A172 (cell line): ENCODE data around the gene CD300LF. TPM values are rescaled to one million over a fixed set of nuclear protein-coding genes. Genes with fewer than 3 reads are reported as not detected.

ENCODE experiments used
- DNase-seq: peaks from one replicate; pipeline ENCODE4 v3.0.0-alpha.2; 2015; ENCODE audit warnings: low spot score
- total RNA-seq: library from RNA; depleted of rRNA; stranded (reverse); fragments of >200 nt; shearing (Covaris generic); gene quantifications from 2 replicates; pipeline ENCODE4 v1.2.3, GENCODE V29; 2014

Gene CD300LF
- total RNA-seq, 1 experiment from 2014 or later, result not detected

DNA sequence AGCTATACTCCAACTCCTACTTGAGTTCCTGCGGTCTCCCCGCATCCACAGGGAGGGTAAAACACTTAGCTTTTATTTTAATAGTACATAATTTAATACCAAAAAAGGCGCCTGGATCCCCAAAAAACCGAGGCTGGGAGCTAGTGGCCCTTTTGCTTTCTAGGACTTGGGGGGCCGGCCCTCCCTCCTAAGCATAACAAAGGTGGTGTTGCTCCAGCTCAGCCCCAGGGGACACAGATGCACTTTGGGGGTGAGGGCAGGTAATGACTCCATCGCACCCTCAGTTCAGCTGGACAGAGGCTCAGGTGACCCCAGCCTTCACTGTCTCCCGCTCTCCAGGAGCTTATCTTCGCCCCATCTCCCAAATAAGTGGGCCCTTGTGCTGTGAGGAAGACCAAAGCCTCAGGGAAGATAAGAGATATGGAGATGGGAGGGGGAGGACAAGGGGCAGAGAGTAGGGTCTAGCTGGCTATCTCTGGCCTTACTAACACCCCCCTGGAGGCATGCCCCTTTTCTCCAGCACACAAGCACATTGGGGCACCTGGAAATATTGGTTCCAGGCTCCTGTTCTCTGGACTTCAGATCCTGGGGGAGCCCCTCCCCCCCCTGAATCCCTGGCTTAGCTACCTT lies 32.9 kb upstream of the CD300LF start:
- DNase-seq, result no peak

DNA sequence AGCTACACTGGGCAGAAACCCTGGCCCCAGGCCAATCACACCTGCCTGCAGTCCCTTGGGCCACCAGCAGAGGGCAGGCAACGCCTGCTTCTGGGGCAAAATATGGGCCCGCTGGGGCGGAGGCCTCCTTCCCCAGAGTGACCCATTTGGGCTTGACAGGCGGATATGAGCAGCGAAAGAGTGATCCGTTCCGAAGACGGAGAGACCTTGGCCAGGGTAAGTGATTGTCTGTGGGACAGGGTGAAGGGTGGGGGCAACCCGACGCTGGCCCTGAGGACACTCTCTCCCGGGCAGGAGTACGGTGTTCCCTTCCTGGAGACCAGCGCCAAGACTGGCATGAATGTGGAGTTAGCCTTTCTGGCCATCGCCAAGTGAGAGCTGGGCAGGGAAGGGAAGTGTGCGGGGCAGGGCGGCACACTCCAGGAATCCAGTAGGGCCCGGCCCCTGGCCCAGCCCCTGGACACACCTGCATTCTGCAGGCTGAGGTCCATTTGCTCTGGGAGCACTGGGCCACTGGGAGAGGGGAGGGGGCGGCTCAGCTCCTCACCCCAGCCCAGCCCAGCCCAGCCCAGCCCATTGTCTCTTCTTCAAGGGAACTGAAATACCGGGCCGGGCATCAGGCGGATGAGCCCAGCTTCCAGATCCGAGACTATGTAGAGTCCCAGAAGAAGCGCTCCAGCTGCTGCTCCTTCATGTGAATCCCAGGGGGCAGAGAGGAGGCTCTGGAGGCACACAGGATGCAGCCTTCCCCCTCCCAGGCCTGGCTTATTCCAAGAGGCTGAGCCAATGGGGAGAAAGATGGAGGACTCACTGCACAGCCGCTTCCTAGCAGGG lies 32.2 kb upstream of the CD300LF start:
- peak; percentile 67 for DNase-seq

DNA sequence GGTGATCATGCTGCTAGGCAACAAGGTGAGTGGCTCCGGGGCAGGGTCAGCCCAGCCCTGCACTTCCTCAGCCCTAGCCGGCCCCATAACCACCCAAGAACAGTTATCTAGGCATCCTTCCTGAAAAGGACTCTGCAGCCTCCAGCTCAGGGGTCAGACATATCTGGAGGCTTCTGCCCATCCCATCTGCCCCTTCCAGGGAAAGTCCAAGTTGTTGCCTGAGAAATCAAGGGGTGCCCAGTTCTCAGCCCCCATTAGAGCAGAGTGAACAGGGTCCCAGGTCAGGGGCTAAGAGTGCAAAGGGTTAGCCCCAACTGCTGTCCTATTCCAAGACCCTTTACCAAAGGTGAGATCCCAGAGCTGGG lies 31.6 kb upstream of the CD300LF start:
- DNase-seq, result no peak

DNA sequence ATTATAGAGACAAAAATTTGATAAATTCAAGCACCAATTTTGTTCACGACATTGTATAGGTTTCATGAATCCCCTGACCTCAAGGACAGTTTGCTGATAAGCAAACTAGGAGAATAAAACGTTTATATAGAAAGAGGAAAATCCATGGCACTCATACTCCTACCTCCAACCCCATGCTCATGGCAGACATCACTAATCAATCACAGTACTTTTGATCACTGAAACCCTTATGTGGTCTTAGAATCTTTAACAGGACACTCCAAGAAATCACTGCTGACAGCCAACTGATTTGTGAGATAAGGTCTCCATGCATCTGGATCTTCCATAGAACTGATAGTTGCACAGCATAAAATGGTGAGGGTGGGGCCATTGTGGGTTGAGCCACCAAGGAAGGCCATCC lies 31.0 kb upstream of the CD300LF start:
- no peak for DNase-seq

DNA sequence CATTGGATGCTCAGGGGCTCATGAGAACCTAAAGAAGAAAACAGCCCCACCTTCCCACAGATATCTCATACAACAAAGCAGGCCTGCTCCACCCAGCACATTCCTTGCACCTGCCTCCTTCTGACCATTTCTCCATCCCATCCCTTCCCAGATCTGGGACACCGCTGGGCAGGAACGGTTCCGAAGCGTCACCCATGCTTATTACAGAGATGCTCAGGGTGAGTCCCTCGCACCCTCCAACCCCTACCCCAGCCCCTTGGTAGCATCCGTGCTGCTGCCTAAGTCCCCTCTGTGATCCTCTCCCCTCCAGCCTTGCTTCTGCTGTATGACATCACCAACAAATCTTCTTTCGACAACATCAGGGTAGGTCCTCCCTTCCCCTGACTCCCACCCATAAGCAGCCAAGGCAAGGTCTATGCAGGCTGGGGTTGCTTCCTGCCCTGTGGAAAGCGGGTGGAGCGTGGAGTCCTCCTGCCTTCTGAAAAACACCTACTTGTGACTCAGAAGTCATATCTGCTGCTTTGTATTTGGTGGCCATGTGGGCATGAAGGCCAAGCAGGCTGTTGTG lies 30.3 kb upstream of the CD300LF start:
- DNase-seq, result no peak

DNA sequence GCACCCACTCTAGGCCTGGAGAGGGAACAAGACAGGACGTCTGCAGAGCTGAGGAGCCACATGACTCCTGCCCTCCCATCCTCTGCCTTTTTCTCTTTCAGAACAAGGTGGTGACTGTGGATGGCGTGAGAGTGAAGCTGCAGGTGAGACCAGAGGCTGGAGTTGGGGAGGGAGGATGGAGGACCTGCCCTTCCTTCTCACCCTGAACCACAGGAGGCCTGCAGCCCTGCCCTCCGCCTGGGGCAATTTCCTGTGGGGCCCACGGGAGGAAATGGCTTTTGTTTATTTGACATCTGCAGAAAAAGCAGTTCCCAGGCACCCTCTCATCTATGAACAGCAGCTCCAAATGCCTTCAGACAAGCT lies 29.4 kb upstream of the CD300LF start:
- peak; percentile 38 for DNase-seq

DNA sequence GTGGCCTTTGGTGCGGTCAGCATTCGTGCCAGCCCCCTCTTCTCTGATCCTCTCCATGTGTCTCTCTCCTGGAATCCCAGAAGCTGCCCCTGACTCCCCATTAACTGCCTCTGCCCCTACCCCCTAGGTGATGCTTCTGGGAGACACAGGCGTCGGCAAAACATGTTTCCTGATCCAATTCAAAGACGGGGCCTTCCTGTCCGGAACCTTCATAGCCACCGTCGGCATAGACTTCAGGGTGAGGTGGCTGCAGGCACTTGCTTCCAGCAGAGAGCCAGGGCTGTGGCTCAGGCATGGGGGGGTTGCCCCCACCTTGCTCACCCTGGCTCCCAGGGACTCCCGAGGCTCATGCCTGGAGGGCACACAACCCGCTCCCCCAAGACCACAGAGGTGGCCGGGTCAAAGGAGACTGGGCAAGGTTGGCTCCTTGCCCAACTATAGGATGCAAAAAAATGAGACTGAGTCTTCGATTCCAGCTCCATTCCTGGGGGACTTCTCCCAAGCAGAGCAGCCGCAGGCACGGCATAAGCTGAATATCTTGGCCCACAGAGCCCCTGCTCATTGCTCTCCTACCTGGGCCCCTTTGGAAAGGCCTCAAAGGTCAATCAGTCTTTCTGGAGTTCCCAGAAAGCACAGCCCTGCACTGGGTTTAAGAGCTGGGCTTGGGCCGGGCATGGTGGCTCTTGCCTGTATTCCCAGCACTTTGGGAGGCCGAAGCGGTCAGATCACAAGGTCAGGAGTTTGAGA lies 28.1 kb upstream of the CD300LF start:
- DNase-seq, result no peak

DNA sequence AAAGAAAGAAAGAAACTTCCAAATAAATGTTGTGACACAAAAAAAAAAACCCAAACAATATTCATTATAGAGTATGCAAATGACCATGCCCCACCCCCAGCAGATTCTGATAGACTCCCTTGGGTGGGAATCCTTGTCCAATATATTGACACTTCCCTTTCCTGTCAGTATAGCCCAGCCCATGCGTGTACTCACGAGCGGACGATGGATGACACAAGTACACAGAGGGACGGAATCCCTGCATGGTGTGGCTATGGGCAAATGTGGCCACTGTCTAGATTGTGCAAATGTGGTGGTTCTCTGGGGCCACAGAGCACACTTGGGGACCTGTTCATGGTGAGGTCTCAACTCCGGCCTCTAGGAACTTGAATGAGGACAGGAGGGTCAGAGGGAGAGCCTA lies 27.4 kb upstream of the CD300LF start:
- no peak for DNase-seq

DNA sequence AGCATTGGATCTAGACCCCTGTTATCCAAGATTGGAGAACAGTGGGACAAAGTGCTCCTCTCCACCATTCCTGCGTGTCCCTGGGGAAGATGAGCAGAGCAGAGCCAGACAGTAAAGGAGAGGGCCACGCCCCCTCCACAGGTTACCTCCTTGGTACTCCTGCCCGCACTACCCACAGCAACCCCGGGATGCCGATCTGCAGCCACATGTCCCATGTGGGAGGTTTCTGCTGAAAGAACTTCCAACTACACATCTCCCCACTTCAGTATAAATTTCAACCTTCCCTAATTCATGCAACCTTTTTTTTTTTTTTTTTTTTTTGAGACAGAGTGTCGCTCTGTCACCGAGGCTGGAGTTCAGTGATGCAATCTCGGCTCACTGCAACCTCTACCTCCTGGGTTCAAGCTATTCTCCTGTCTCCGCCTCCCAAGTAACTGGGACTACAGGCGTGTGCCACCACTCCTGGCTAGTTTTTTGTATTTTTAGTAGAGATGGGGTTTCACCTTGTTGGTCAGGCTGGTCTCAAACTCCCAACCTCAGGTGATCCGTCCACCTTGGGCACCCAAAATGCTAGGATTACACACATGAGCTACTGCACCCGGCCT lies 26.6 kb upstream of the CD300LF start:
- no peak for DNase-seq

DNA sequence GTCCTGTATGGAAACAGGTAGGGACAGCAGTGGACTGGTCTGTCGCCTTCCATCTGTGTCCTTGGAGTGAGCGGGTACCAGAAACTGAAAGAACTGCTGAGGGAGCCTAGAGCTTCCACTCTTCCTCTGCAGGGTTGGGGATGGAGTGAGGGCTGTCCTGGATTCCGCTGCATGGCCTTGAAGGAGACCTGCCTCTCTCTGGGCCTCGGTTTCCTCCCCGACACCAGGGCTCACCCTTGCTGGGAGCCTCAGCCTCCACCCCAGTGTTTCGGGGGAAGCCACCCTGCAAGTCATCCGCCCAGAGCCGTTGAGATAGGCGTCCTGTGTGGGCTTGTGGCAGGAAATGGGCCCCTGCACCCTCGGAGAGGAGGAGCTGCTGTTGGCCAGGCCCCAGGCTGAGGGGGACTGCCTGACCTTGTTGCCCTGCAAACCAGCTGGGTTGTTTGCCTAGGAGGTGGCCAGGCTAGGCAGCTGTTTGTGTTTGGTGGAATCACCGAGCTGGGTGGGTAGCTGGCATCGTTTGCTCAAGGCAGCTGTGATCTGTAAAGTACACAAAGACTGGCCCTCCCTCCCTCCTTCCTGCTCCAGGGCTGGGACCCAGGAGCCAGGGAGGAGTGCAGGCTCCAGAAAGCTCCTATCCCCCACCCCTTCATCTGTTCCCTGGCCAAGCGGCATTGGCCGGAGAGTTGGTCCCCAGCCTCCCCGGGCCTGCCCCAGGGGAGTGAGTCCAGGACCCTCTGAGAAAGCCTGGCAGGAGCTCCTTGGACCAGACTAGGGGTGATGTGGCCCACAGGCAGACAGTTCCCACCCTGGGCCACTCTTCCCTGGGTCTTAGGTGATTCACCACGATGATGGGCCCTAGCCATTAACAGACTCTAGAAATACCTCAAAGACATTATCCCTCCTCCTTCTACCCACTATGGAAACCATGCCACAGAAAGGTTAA lies 25.6 kb upstream of the CD300LF start:
- no peak for DNase-seq

DNA sequence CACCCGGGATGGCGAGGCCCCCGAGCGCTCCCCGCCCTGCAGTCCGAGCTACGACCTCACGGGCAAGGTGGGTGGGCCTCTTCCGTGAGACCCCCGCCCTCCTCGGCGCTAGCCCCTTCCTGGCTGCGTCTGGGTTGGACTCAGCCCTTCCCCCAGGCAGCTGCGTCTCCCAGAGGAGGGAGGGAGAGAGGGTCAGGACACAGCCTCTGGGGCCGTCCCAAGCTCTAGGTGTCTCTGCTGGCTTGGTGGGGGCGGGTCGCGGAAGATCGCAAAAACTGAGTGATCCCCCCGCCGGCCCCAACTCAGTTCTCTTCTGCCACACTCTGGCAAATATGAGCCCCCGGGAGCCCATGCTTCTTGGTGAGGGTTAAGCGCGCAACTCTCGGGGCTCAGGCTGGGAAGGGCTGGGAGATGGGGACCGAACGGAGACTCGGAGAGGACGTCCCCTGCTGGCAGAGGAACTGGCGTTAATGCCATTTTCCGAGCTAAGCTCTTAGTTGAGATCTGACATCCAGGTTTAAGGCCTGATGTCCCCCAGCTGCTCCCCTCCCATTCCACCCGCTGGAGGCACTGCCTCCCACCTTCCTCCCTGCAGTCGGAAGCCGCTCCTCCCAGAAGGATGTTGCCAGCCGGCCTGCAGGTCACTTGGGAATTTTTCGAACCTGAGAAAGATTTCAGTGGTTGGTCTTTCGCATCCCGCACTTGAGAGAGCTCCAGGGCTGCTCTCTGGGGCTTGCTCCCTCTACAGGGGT lies 24.8 kb upstream of the CD300LF start:
- no peak for DNase-seq

DNA sequence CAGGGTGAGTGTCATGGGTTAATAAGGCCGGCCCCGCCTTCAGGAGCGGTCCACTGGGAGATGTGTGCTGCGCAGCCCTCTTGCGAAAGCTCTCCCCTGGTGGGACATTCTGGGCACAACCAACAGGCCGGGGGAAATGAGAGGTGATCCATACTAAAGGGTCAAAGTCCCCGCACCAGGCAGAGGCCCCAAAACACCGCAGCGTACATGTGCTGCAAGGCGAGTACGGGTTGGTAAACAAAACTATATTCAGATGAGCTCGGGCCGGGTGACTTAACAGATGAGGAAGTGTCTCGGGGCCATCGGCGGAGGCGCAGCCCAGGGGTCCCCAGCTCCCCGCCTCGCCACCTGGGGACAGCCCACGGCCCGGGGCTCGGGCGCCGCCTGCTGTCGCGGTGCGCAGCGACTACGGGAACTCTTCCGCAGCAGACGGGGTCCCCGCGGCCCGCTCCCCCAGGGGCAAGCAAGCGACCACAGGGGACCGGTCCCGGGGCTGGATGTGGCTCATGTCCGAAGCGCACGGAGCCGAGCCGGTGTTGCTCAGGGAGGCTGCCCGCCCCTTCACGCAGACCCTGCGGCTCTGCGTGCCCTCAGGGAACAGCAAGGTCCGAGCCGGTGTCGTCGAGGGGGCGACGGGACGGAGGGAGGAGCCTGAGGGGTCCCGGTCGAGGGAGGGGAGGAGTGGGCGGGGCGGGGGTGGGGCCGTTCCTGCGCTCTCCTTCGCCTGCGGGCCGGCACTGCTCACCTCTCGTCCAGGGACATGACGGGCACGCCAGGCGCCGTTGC lies 24.0 kb upstream of the CD300LF start, which contains the start of gene RAB37:
Gene RAB37, plus strand, starts transcription at position 744 of the 786 bp plus-strand sequence. Its CDS starts 17 bp downstream, at position 761.
- DNase-seq, result no peak

DNA sequence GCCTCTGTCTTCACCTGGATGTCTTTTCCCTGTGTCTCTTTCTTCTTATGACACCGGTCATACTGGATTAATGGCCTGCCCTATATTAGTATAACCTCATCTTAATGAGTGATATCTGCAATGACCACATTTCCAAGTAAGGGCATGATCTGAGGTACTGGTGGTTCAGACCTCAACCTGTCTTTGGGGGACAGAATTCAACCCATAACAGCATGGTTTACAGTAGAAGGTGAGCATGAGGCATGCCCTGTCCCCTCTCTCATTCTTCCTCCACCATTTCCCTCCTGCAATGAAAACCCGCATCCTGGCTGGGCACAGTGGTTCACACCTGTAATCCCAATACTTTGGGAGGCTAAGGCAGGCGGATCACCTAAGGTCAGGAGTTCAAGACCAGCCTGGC lies 21.5 kb upstream of the CD300LF start:
- DNase-seq, result no peak

DNA sequence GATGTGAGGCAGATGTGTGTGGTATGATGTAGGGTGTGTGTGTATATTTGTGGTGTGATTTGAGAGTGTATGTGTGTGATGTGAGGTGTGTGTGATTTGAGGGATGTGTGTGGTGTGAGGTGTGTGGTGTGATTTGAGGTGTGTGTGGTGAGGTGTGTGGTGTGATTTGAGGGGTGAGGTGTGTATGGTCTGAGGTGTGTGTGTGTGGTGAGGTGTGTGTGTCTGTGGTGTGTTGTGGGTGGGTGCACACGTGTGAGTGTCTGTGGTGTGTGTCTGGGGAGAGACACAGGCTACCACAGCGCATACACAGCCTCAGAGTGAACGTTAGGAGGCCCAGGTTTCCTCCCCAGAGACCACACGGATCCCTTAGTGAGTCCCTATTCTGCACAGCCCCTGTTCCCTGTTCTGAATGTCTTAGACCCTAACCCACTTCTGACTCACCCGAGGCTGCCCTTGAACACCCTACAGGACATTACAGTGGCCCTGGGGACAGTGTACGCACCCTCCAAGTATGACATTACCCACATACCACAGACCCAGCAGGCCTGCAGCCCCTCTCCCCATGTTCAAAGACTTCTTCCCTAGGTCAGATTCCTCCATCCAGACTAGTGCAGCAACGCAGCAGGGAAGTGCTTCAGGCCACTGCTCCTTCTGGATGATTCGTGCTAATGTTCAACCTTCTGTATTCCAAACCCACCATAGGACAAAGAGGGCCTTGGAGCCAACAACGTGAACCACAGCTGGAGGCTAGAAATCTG lies 20.8 kb upstream of the CD300LF start:
- no peak for DNase-seq

DNA sequence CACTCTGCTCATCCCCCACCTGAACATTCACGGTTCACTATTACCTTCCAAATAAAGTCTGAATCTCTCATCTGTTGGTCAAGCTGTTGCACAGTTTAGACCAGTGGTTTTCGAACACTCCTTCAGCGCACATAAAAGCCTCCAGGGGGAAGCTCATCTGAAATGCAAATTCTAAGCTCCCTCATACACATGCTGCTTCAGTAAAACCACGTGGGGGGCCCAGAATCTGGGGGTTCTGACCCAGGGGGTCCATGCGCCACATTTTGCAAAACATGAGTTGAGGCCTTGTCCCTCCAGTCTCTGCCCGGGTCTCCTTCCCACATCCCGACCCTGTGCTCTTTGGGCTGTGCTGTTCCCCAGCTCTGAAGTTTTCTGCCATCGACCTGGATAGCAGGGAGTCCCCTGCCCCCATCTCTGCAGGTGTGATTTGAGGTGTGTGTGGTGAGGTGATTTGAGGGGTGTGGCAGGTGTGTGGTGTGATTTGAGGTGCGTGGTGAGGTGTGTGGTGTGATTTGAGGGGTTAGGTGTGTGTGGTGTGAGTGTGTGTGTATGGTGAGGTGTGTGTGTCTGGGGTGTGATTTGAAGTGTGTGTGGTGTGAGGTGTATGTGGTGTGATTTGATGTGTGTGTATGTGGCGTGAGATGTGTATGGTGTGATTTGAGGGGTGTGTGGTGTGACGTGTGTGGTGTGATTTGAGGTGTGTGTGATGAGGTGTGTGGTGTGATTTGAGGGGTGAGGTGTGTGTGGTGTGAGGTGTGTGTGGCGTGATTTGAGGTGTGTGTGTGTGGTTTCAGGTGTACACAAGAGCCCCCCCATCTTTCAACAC lies 19.5 kb upstream of the CD300LF start:
- no peak for DNase-seq

DNA sequence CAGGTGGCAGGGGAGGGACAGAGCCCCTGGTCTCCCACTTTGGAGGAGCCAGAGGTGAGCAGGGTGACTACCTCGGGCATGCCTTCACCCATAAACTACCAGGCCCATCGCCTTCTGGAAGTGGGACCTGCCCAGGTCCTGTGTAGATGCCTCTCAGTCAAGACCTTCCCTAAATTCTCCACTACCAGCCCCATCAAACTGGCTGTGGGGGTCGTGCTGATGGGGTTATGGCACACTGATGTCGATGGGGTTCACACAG lies 18.6 kb upstream of the CD300LF start:
- DNase-seq, result no peak

DNA sequence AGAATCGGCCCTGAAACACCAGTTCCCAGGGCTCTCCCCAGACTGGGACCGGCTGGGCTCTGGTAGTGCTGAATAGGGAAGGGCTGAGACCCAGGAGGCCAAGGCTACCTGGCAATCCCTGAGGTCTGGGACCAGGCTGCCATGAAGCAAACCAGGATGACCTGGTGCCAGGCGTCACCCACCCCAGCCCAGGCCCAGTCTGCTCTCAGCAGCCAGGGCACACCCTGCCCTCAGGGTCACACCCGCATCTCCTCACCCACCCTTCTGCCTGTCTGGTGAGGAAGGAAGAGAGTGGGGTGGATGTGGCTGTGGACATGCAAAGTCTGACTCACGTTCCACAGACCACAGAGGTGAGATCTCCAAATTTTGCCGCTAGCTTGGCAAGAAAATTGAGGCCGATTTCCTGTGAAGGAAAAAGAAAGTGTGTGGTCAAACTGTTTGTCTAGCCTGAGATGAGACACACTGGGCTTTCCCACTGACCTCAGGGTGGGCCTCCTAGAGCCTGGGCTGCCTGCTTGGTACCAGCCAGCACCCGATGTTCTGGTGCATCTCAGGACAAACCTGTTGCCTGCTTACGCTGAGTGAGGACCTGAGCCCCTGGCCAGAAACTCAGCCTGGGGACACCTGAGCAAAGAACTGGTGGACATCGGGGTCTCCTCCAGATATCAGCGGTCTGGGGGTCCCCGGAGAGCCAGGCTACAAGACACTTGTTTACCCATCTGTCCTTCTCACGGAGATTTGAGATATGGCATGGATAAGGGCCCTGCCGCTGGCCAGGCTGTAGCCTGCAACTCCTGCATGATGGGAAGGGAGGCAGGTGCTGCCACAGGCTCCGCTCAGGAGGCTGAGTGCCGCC lies 18.0 kb upstream of the CD300LF start:
- peak; percentile 43 for DNase-seq
